CD4-positive, alpha-beta T cell treated with Interleukin-2 at 100 ng/mL for 4 hours (primary cell): Measurements from ENCODE around the gene COL5A2.

Experiments
- DNase-seq: peaks from one replicate; pipeline ENCODE4 v3.0.0-alpha.2; 2020; ENCODE audit warnings: low spot score

The COL5A2 gene

GRCh38 chr2:189178726-189179569 is 613 bp downstream of the COL5A2 start:
- DNase-seq: no peak

- DNase-seq: no peak
These were observed 1.5 kb downstream of the COL5A2 start for GRCh38 chr2:189178054-189178453.

- no peak for DNase-seq
These were observed 2.2 kb downstream of the COL5A2 start for GRCh38 chr2:189177251-189177840.

GRCh38 chr2:189176516-189176915 is 3.0 kb downstream of the COL5A2 start:
- DNase-seq: no peak

- DNase-seq: no peak
These were observed 3.6 kb downstream of the COL5A2 start for GRCh38 chr2:189175869-189176433.

GRCh38 chr2:189171956-189172609 is 7.5 kb downstream of the COL5A2 start:
- DNase-seq: no peak

- DNase-seq: no peak
These were observed 10.6 kb downstream of the COL5A2 start for GRCh38 chr2:189168856-189169499.

GRCh38 chr2:189165656-189166380 is 13.7 kb downstream of the COL5A2 start:
- no peak for DNase-seq

- no peak for DNase-seq
These were observed 14.8 kb downstream of the COL5A2 start for GRCh38 chr2:189164746-189165145.

GRCh38 chr2:189163889-189164288 is 15.7 kb downstream of the COL5A2 start:
- no peak for DNase-seq

- DNase-seq: no peak
These were observed 17.0 kb downstream of the COL5A2 start for GRCh38 chr2:189162566-189162965.

GRCh38 chr2:189161894-189162293 is 17.7 kb downstream of the COL5A2 start:
- DNase-seq: no peak

GRCh38 chr2:189159717-189160116 is 19.8 kb downstream of the COL5A2 start:
- DNase-seq: no peak

GRCh38 chr2:189159273-189159672 is 20.3 kb downstream of the COL5A2 start:
- DNase-seq: no peak

- no peak for DNase-seq
These were observed 21.6 kb downstream of the COL5A2 start for GRCh38 chr2:189157939-189158338.

- no peak for DNase-seq
These were observed 22.1 kb downstream of the COL5A2 start for GRCh38 chr2:189157456-189157855.

GRCh38 chr2:189155795-189156194 is 23.8 kb downstream of the COL5A2 start:
- DNase-seq: no peak

- no peak for DNase-seq
These were observed 25.9 kb downstream of the COL5A2 start for GRCh38 chr2:189153619-189154018.

- DNase-seq: no peak
These were observed 27.1 kb downstream of the COL5A2 start for GRCh38 chr2:189152483-189152882.

- no peak for DNase-seq
These were observed 27.7 kb downstream of the COL5A2 start for GRCh38 chr2:189151906-189152305.

GRCh38 chr2:189150033-189150432 is 29.5 kb downstream of the COL5A2 start:
- no peak for DNase-seq

GRCh38 chr2:189147989-189148388 is 31.6 kb downstream of the COL5A2 start:
- DNase-seq: no peak
